ENCODE data around the gene MACROH2A1. TPM values are rescaled to one million over a fixed set of nuclear protein-coding genes. Genes with fewer than 3 reads are reported as not detected.

The MACROH2A1 gene
- total and polyA plus RNA-seq, 5 donors from 2014 or later = 126 to 161 (median 140) TPM

- Mint-ChIP-seq H3K4me1 (peaks cover 10 to 21% (median 11%) of the 10 kb centered on the region in 4 donors), H3K9me3 (no peaks in the 10 kb centered on the region), H3K27me3 (no peaks in the 10 kb centered on the region), H3K4me3 (no peak overlapping the region), H3K36me3 (peaks cover 12% of the 10 kb centered on the region), H3K27ac (peak overlapping the region in 2 of 3 donors; percentile 67 to 69)
- Histone ChIP-seq H3K36me3 (ENCODE audit: control insufficient read depth, insufficient read depth, low read length) (peaks cover 24% of the 10 kb centered on the region), H3K4me1 (ENCODE audit: control insufficient read depth, insufficient read depth, low read length, poor library complexity, severe bottlenecking) (peaks cover 15% of the 10 kb centered on the region), H3K9me3 (ENCODE audit: control insufficient read depth in 2 of 2, low read length in 2 of 2) (no peaks in the 10 kb centered on the region), H3K4me3 (ENCODE audit: low read depth, low read length) (no peak overlapping the region), H3K27me3 (ENCODE audit: control insufficient read depth, insufficient read depth, low read length) (no peaks in the 10 kb centered on the region), H3K27ac (ENCODE audit: insufficient read depth, low read length, poor library complexity, severe bottlenecking) (no peak overlapping the region)
- ATAC-seq (ENCODE audit: low read depth in 2 of 2) (no peak), DNase-seq (no peak)
Measured at GRCh38 chr5:135329066-135329912, 69.7 kb downstream of the MACROH2A1 start.

- H3K36me3 Mint-ChIP-seq = peaks cover 7% of the 10 kb centered on the region
- H3K27me3 Mint-ChIP-seq = no peaks in the 10 kb centered on the region
- peaks cover 15% of the 10 kb centered on the region for H3K4me1 ChIP-seq (ENCODE audit: control insufficient read depth, insufficient read depth, low read length, poor library complexity, severe bottlenecking)
- no peaks in the 10 kb centered on the region for H3K9me3 Mint-ChIP-seq
- no peak for ATAC-seq (ENCODE audit: low read depth in 2 of 2)
- peaks cover 18% of the 10 kb centered on the region for H3K36me3 ChIP-seq (ENCODE audit: control insufficient read depth, insufficient read depth, low read length)
- no peaks in the 10 kb centered on the region for H3K27me3 ChIP-seq (ENCODE audit: control insufficient read depth, insufficient read depth, low read length)
- no peak overlapping the region for H3K27ac ChIP-seq (ENCODE audit: insufficient read depth, low read length, poor library complexity, severe bottlenecking)
- DNase-seq = no peak
- H3K9me3 ChIP-seq (ENCODE audit: control insufficient read depth in 2 of 2, low read length in 2 of 2) = no peaks in the 10 kb centered on the region
- H3K4me1 Mint-ChIP-seq = peaks cover 7 to 21% (median 11%) of the 10 kb centered on the region in 4 donors
- no peak overlapping the region for H3K4me3 Mint-ChIP-seq
- no peak overlapping the region for H3K4me3 ChIP-seq (ENCODE audit: low read depth, low read length)
- peak overlapping the region in 2 of 3 donors; percentile 44 to 62 for H3K27ac Mint-ChIP-seq
Measured at GRCh38 chr5:135328128-135328687, 70.8 kb downstream of the MACROH2A1 start.

- peaks cover 7% of the 10 kb centered on the region for H3K36me3 Mint-ChIP-seq
- no peak overlapping the region for H3K4me3 Mint-ChIP-seq
- H3K27ac ChIP-seq (ENCODE audit: insufficient read depth, low read length, poor library complexity, severe bottlenecking) = no peak overlapping the region
- no peaks in the 10 kb centered on the region for H3K27me3 Mint-ChIP-seq
- DNase-seq (no peak), ATAC-seq (ENCODE audit: low read depth in 2 of 2) (no peak)
- H3K27me3 ChIP-seq (ENCODE audit: control insufficient read depth, insufficient read depth, low read length) = no peaks in the 10 kb centered on the region
- peaks cover 6 to 21% (median 11%) of the 10 kb centered on the region in 4 donors for H3K4me1 Mint-ChIP-seq
- H3K4me1 ChIP-seq (ENCODE audit: control insufficient read depth, insufficient read depth, low read length, poor library complexity, severe bottlenecking) = peaks cover 15% of the 10 kb centered on the region
- H3K9me3 Mint-ChIP-seq = no peaks in the 10 kb centered on the region
- no peak overlapping the region for H3K4me3 ChIP-seq (ENCODE audit: low read depth, low read length)
- H3K9me3 ChIP-seq (ENCODE audit: control insufficient read depth in 2 of 2, low read length in 2 of 2) = no peaks in the 10 kb centered on the region
- H3K36me3 ChIP-seq (ENCODE audit: control insufficient read depth, insufficient read depth, low read length) = peaks cover 17% of the 10 kb centered on the region
- peak overlapping the region in 1 of 3 donors; percentile 44 for H3K27ac Mint-ChIP-seq
Measured at GRCh38 chr5:135327429-135328127, 71.5 kb downstream of the MACROH2A1 start.

GRCh38 chr5:135326296-135327254, 72.5 kb downstream of the MACROH2A1 start:
- Histone ChIP-seq H3K4me1 (ENCODE audit: control insufficient read depth, insufficient read depth, low read length, poor library complexity, severe bottlenecking) (peaks cover 15% of the 10 kb centered on the region), H3K27me3 (ENCODE audit: control insufficient read depth, insufficient read depth, low read length) (no peaks in the 10 kb centered on the region), H3K36me3 (ENCODE audit: control insufficient read depth, insufficient read depth, low read length) (peaks cover 11% of the 10 kb centered on the region), H3K4me3 (ENCODE audit: low read depth, low read length) (no peak overlapping the region), H3K9me3 (ENCODE audit: control insufficient read depth in 2 of 2, low read length in 2 of 2) (no peaks in the 10 kb centered on the region), H3K27ac (ENCODE audit: insufficient read depth, low read length, poor library complexity, severe bottlenecking) (no peak overlapping the region)
- Mint-ChIP-seq H3K36me3 (peaks cover 7% of the 10 kb centered on the region), H3K9me3 (no peaks in the 10 kb centered on the region), H3K4me3 (no peak overlapping the region), H3K4me1 (peaks cover 6 to 21% (median 8%) of the 10 kb centered on the region in 4 donors), H3K27me3 (no peaks in the 10 kb centered on the region), H3K27ac (peak overlapping the region in 1 of 3 donors; percentile 31)
- DNase-seq = no peak
- ATAC-seq (ENCODE audit: low read depth in 2 of 2) = no peak

- H3K4me1 ChIP-seq (ENCODE audit: control insufficient read depth, insufficient read depth, low read length, poor library complexity, severe bottlenecking) = peaks cover 15% of the 10 kb centered on the region
- DNase-seq (peak in 2 of 3 donors; percentile 26 to 88), ATAC-seq (ENCODE audit: low read depth in 2 of 2) (peak; percentile 47 to 80)
- H3K36me3 ChIP-seq (ENCODE audit: control insufficient read depth, insufficient read depth, low read length) = no peaks in the 10 kb centered on the region
- Mint-ChIP-seq H3K4me3 (peak overlapping the region in 3 of 4 donors; percentile 4 to 59 (median 25)), H3K27me3 (no peaks in the 10 kb centered on the region), H3K4me1 (peaks cover 6 to 21% (median 8%) of the 10 kb centered on the region in 4 donors), H3K9me3 (no peaks in the 10 kb centered on the region), H3K36me3 (peaks cover 4% of the 10 kb centered on the region), H3K27ac (peak overlapping the region; percentile 20 to 95 (median 55))
- peak overlapping the region; percentile 61 for H3K4me3 ChIP-seq (ENCODE audit: low read depth, low read length)
- no peaks in the 10 kb centered on the region for H3K9me3 ChIP-seq (ENCODE audit: control insufficient read depth in 2 of 2, low read length in 2 of 2)
- no peaks in the 10 kb centered on the region for H3K27me3 ChIP-seq (ENCODE audit: control insufficient read depth, insufficient read depth, low read length)
- H3K27ac ChIP-seq (ENCODE audit: insufficient read depth, low read length, poor library complexity, severe bottlenecking) = no peak overlapping the region
Measured at GRCh38 chr5:135324897-135325650, 74.0 kb downstream of the MACROH2A1 start.

- Histone ChIP-seq H3K27ac (ENCODE audit: insufficient read depth, low read length, poor library complexity, severe bottlenecking) (no peak overlapping the region), H3K4me1 (ENCODE audit: control insufficient read depth, insufficient read depth, low read length, poor library complexity, severe bottlenecking) (peaks cover 15% of the 10 kb centered on the region), H3K27me3 (ENCODE audit: control insufficient read depth, insufficient read depth, low read length) (no peaks in the 10 kb centered on the region), H3K4me3 (ENCODE audit: low read depth, low read length) (no peak overlapping the region), H3K36me3 (ENCODE audit: control insufficient read depth, insufficient read depth, low read length) (no peaks in the 10 kb centered on the region), H3K9me3 (ENCODE audit: control insufficient read depth in 2 of 2, low read length in 2 of 2) (no peaks in the 10 kb centered on the region)
- ATAC-seq (ENCODE audit: low read depth in 2 of 2) = no peak
- Mint-ChIP-seq H3K9me3 (no peaks in the 10 kb centered on the region), H3K27ac (peak overlapping the region in 2 of 3 donors; percentile 39 to 49), H3K4me3 (no peak overlapping the region), H3K27me3 (no peaks in the 10 kb centered on the region), H3K4me1 (peaks cover 6 to 21% (median 8%) of the 10 kb centered on the region in 4 donors), H3K36me3 (no peaks in the 10 kb centered on the region)
- DNase-seq = no peak
Measured at GRCh38 chr5:135324160-135324559, 74.9 kb downstream of the MACROH2A1 start.
